HEK293 (cell line): Measurements from ENCODE around the gene UBE2G2.

Source experiments
- CTCF ChIA-PET: fragments of 350-600 bp; formaldehyde crosslinking; extraction: SDS; loops from one replicate; lab custom pipeline; 2021; ENCODE audit warnings: antibody characterized with exemption; lab: Yijun Ruan, JAX
- POLR2A ChIA-PET: fragments of 300-600 bp; formaldehyde crosslinking; extraction: SDS; loops from one replicate; lab custom pipeline; 2020; ENCODE audit warnings: antibody characterized with exemption, inconsistent platforms; lab: Yijun Ruan, JAX
- H3K27ac ChIP-seq: fragments of 200-500 bp; sonication (Bioruptor generic); 2 replicates; pipeline ENCODE4 v1.5.1; 2014; ENCODE audit warnings: low read depth, low read length, control low read depth, inconsistent platforms; ENCODE audit errors: extremely low read depth
- H3K36me3 ChIP-seq, 2 experiments: fragments of 200-500 bp in 1 of 2; sonication (Bioruptor generic) in 1 of 2; 1 replicate in 1 of 2; 2 replicates in 1 of 2; pipeline ENCODE4 v1.5.1; 2014 to 2017; ENCODE audit warnings: inconsistent platforms in 2 of 2, low read length in 2 of 2; ENCODE audit not compliant: control insufficient read depth in 2 of 2, insufficient read depth in 1 of 2
- H3K4me1 ChIP-seq: fragments of 200-500 bp; sonication (Bioruptor generic); 2 replicates; pipeline ENCODE4 v1.5.1; 2014; ENCODE audit warnings: mild to moderate bottlenecking, low read length, inconsistent platforms; ENCODE audit not compliant: control insufficient read depth, insufficient read depth
- H3K4me3 ChIP-seq: 2 replicates; pipeline ENCODE4 v1.5.1; 2011; ENCODE audit warnings: low read depth, mild to moderate bottlenecking, control low read depth, low read length, moderate library complexity
- H3K9me3 ChIP-seq: fragments of 200-500 bp; sonication (Bioruptor generic); 2 replicates; pipeline ENCODE4 v1.5.1; 2014; ENCODE audit warnings: low read depth, low read length, inconsistent platforms; ENCODE audit not compliant: control insufficient read depth, insufficient read depth
- BCL11B ChIP-seq: fragments of 450-650 bp; formaldehyde crosslinking; IDR thresholded peaks from 2 replicates; pipeline ENCODE4 v1.5.1; 2016; ENCODE audit warnings: low read depth, missing biosample characterization, missing genetic modification characterization
- GFI1B ChIP-seq: fragments of 450-650 bp; formaldehyde crosslinking; IDR thresholded peaks from 2 replicates; pipeline ENCODE4 v1.5.1; 2016; ENCODE audit warnings: missing biosample characterization, missing genetic modification characterization
- KLF1 ChIP-seq: fragments of 450-650 bp; formaldehyde crosslinking; IDR thresholded peaks from 2 replicates; pipeline ENCODE4 v1.5.1; 2016; ENCODE audit warnings: missing biosample characterization, missing genetic modification characterization
- KLF10 ChIP-seq: fragments of 450-650 bp; IDR thresholded peaks from 2 replicates; pipeline ENCODE4 v1.5.1; 2018; ENCODE audit warnings: missing biosample characterization, mild to moderate bottlenecking, missing genetic modification characterization
- REPIN1 ChIP-seq: fragments of 450-650 bp; formaldehyde crosslinking; IDR thresholded peaks from 2 replicates; pipeline ENCODE4 v1.5.1; 2017; ENCODE audit warnings: missing biosample characterization, missing genetic modification characterization, low read depth
- TRIM28 ChIP-seq: IDR thresholded peaks from 2 replicates; pipeline ENCODE4 v1.6.1; 2011; ENCODE audit warnings: low read length, control low read depth, borderline replicate concordance
- TSHZ1 ChIP-seq: fragments of 450-650 bp; formaldehyde crosslinking; IDR thresholded peaks from 2 replicates; pipeline ENCODE4 v1.5.1; 2016; ENCODE audit warnings: missing biosample characterization, missing genetic modification characterization, borderline replicate concordance
- ZBTB44 ChIP-seq: fragments of 450-650 bp; IDR thresholded peaks from 2 replicates; pipeline ENCODE4 v1.5.1; 2018; ENCODE audit warnings: missing biosample characterization, mild to moderate bottlenecking, missing genetic modification characterization
- ZNF140 ChIP-seq: fragments of 450-650 bp; formaldehyde crosslinking; IDR thresholded peaks from 2 replicates; pipeline ENCODE4 v1.5.1; 2016; ENCODE audit warnings: missing biosample characterization, missing genetic modification characterization
- ZNF324 ChIP-seq: fragments of 450-650 bp; formaldehyde crosslinking; IDR thresholded peaks from 2 replicates; pipeline ENCODE4 v1.5.1; 2016; ENCODE audit warnings: missing biosample characterization, missing genetic modification characterization
- ZNF394 ChIP-seq: fragments of 450-650 bp; formaldehyde crosslinking; IDR thresholded peaks from 2 replicates; pipeline ENCODE4 v1.5.1; 2016; ENCODE audit warnings: missing biosample characterization, missing genetic modification characterization, mild to moderate bottlenecking, moderate library complexity, borderline replicate concordance
- ZNF585B ChIP-seq: fragments of 450-650 bp; formaldehyde crosslinking; IDR thresholded peaks from 2 replicates; pipeline ENCODE4 v1.5.1; 2016; ENCODE audit warnings: missing biosample characterization, missing genetic modification characterization
- ZNF600 ChIP-seq: fragments of 450-650 bp; formaldehyde crosslinking; IDR thresholded peaks from 2 replicates; pipeline ENCODE4 v1.5.1; 2016; ENCODE audit warnings: missing biosample characterization, missing genetic modification characterization
- ZNF768 ChIP-seq: fragments of 450-650 bp; formaldehyde crosslinking; IDR thresholded peaks from 2 replicates; pipeline ENCODE4 v1.5.1; 2018; ENCODE audit warnings: missing biosample characterization, mild to moderate bottlenecking, missing genetic modification characterization
- ZNF777 ChIP-seq: fragments of 450-650 bp; formaldehyde crosslinking; IDR thresholded peaks from 2 replicates; pipeline ENCODE4 v1.5.1; 2017; ENCODE audit warnings: missing biosample characterization, missing genetic modification characterization, borderline replicate concordance
- ZNF843 ChIP-seq: fragments of 450-650 bp; formaldehyde crosslinking; IDR thresholded peaks from 2 replicates; pipeline ENCODE4 v1.5.1; 2016; ENCODE audit warnings: missing biosample characterization, missing genetic modification characterization
- TF ChIP-seq, protein P1 (sequence below): fragments of 450-650 bp; formaldehyde crosslinking; IDR thresholded peaks from 2 replicates; pipeline ENCODE4 v1.5.1; 2016; ENCODE audit warnings: missing biosample characterization, missing genetic modification characterization, low read depth
- TF ChIP-seq, protein P2 (sequence below): fragments of 450-650 bp; formaldehyde crosslinking; IDR thresholded peaks from 2 replicates; pipeline ENCODE4 v1.5.1; 2017; ENCODE audit warnings: missing biosample characterization, missing genetic modification characterization
- TF ChIP-seq, protein P3 (sequence below): fragments of 450-650 bp; formaldehyde crosslinking; IDR thresholded peaks from 2 replicates; pipeline ENCODE4 v1.5.1; 2016; ENCODE audit warnings: missing biosample characterization, missing genetic modification characterization, low read depth

Gene UBE2G2

DNA sequence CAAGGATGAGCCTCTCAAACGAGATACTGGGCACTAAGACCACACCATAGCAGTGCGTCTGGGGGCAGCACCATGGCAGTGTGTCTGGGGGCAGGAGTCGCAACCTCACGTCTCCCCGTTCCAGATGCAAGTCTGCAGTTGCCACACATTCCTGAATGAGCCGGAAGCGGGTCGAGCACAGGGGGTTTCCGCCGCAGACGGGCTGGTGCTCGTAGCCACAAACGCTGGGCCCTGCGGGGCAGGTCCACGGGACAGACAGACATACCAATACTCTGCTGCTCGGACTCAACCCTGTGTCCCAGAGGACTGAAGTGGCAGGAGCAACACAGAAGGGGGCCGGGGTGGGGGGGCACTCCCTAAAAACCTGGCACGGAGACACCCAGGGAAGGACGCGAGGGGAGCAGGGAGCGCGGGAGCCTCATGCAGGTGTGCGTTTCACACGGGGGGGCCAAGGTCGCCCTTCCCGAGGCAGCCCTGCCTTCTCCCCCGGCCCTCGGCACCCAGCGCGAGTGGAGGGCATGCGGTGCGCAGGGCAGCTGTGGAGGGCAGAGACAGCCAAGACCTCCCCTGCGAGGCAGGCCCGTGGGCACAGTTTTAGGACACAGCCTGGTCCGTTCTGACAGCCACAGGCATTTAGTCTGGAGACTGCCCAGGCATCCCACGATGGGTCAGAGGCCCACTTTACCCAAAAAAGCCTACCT is 47.4 kb upstream of the UBE2G2 start:
- Histone ChIP-seq H3K4me3 (no peak overlapping the region), H3K9me3 (no peaks in the 10 kb centered on the region), H3K36me3 (peaks cover 0 to 51% of the 10 kb centered on the region in 2 experiments; a peak in 2 of 3 replicates), H3K27ac (no peak overlapping the region), H3K4me1 (no peaks in the 10 kb centered on the region)
- POLR2A ChIA-PET: no interaction called here
- CTCF ChIA-PET: interaction anchor here (0.6 kb wide), 1 partner anchor 280 kb away, joined by 3 read pairs; no protein-coding TSS in a partner anchor
- TF ChIP-seq ZNF600 (tag by site-specific recombination) (no peak), KLF10 (tag by site-specific recombination) (no peak), ZNF777 (tag by site-specific recombination) (no peak), REPIN1 (tag by site-specific recombination) (no peak), KLF1 (tag by site-specific recombination) (no peak), BCL11B (no peak), ZNF394 (tag by site-specific recombination) (no peak), TRIM28 (no peak), GFI1B (tag by site-specific recombination) (no peak), ZNF585B (tag by site-specific recombination) (no peak), ZBTB44 (tag by site-specific recombination) (no peak), TSHZ1 (tag by site-specific recombination) (no peak), ZNF140 (tag by site-specific recombination) (no peak), ZNF843 (no peak), ZNF768 (tag by site-specific recombination) (no peak), ZNF324 (no peak)
- TF ChIP-seq, protein P1, sequence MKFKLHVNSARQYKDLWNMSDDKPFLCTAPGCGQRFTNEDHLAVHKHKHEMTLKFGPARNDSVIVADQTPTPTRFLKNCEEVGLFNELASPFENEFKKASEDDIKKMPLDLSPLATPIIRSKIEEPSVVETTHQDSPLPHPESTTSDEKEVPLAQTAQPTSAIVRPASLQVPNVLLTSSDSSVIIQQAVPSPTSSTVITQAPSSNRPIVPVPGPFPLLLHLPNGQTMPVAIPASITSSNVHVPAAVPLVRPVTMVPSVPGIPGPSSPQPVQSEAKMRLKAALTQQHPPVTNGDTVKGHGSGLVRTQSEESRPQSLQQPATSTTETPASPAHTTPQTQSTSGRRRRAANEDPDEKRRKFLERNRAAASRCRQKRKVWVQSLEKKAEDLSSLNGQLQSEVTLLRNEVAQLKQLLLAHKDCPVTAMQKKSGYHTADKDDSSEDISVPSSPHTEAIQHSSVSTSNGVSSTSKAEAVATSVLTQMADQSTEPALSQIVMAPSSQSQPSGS (tag by site-specific recombination): no peak
- TF ChIP-seq, protein P2, sequence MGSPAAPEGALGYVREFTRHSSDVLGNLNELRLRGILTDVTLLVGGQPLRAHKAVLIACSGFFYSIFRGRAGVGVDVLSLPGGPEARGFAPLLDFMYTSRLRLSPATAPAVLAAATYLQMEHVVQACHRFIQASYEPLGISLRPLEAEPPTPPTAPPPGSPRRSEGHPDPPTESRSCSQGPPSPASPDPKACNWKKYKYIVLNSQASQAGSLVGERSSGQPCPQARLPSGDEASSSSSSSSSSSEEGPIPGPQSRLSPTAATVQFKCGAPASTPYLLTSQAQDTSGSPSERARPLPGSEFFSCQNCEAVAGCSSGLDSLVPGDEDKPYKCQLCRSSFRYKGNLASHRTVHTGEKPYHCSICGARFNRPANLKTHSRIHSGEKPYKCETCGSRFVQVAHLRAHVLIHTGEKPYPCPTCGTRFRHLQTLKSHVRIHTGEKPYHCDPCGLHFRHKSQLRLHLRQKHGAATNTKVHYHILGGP (tag by site-specific recombination): no peak
- TF ChIP-seq, protein P3, sequence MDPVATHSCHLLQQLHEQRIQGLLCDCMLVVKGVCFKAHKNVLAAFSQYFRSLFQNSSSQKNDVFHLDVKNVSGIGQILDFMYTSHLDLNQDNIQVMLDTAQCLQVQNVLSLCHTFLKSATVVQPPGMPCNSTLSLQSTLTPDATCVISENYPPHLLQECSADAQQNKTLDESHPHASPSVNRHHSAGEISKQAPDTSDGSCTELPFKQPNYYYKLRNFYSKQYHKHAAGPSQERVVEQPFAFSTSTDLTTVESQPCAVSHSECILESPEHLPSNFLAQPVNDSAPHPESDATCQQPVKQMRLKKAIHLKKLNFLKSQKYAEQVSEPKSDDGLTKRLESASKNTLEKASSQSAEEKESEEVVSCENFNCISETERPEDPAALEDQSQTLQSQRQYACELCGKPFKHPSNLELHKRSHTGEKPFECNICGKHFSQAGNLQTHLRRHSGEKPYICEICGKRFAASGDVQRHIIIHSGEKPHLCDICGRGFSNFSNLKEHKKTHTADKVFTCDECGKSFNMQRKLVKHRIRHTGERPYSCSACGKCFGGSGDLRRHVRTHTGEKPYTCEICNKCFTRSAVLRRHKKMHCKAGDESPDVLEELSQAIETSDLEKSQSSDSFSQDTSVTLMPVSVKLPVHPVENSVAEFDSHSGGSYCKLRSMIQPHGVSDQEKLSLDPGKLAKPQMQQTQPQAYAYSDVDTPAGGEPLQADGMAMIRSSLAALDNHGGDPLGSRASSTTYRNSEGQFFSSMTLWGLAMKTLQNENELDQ (tag by site-specific recombination): no peak
